ENCODE data around the gene IMPG2. TPM values are rescaled to one million over a fixed set of nuclear protein-coding genes. Genes with fewer than 3 reads are reported as not detected.

The IMPG2 gene
- total RNA-seq, 6 experiments from 2014 or later, result 0.05 to 0.12 (median 0.09) TPM

- intact Hi-C loops (cut with DNase I), result no loop called here
- ATAC-seq, result no peak
Measured at GRCh38 chr3:101184111-101184510, 136.3 kb downstream of the IMPG2 start.

GRCh38 chr3:101183151-101183550 is 137.2 kb downstream of the IMPG2 start:
- intact Hi-C loops (cut with DNase I), result no loop called here
- no peaks in the 10 kb centered on the region for H3K4me1 ChIP-seq
- H3K27ac ChIP-seq, result no peak overlapping the region
- ATAC-seq, result no peak
- TF ChIP-seq POLR2A (IDR thresholded peaks at IDR 0.05), result no peak
- TF ChIP-seq CTCF (IDR thresholded peaks at IDR 0.05), result no peak
- H3K36me3 ChIP-seq, result no peaks in the 10 kb centered on the region
- H3K9me3 ChIP-seq, result no peaks in the 10 kb centered on the region
- DNase-seq, result no peak
- no peaks in the 10 kb centered on the region for H3K27me3 ChIP-seq
- WGBS (ENCODE audit: insufficient coverage, low coverage, low lambda C conversion rate, missing lambda C conversion rate), result 69% methylated on average over 5 of the region's 5 CpGs
- H3K4me3 ChIP-seq, result no peak overlapping the region

More at GRCh38 chr3:101184111-101184510, 136.3 kb downstream of the IMPG2 start:
- H3K4me1 ChIP-seq, result no peaks in the 10 kb centered on the region
- H3K36me3 ChIP-seq, result no peaks in the 10 kb centered on the region
- no peak for TF ChIP-seq CTCF (IDR thresholded peaks at IDR 0.05)
- no peak for TF ChIP-seq POLR2A (IDR thresholded peaks at IDR 0.05)
- no peaks in the 10 kb centered on the region for H3K9me3 ChIP-seq
- H3K27me3 ChIP-seq, result no peaks in the 10 kb centered on the region
- DNase-seq, result no peak
- no peak overlapping the region for H3K27ac ChIP-seq
- no peak overlapping the region for H3K4me3 ChIP-seq

GRCh38 chr3:101182734-101183133 is 137.6 kb downstream of the IMPG2 start:
- H3K4me3 ChIP-seq, result no peak overlapping the region
- H3K27ac ChIP-seq, result no peak overlapping the region
- H3K4me1 ChIP-seq, result no peaks in the 10 kb centered on the region
- intact Hi-C loops (cut with DNase I), result no loop called here
- ATAC-seq (no peak), DNase-seq (no peak)
- H3K36me3 ChIP-seq, result no peaks in the 10 kb centered on the region
- TF ChIP-seq CTCF (IDR thresholded peaks at IDR 0.05) (no peak), POLR2A (IDR thresholded peaks at IDR 0.05) (no peak)
- WGBS (ENCODE audit: insufficient coverage, low coverage, low lambda C conversion rate, missing lambda C conversion rate), result 63% methylated on average over 1 of the region's 1 CpG
- H3K9me3 ChIP-seq, result no peaks in the 10 kb centered on the region
- H3K27me3 ChIP-seq, result no peaks in the 10 kb centered on the region

- ATAC-seq, result no peak
- intact Hi-C loops (cut with DNase I), result no loop called here
- no peak for TF ChIP-seq POLR2A (IDR thresholded peaks at IDR 0.05)
- no peak for TF ChIP-seq CTCF (IDR thresholded peaks at IDR 0.05)
Measured at GRCh38 chr3:101181801-101182200, 138.6 kb downstream of the IMPG2 start.

GRCh38 chr3:101179637-101180036 is 140.7 kb downstream of the IMPG2 start:
- H3K27me3 ChIP-seq, result no peaks in the 10 kb centered on the region
- TF ChIP-seq POLR2A (IDR thresholded peaks at IDR 0.05) (no peak), CTCF (IDR thresholded peaks at IDR 0.05) (no peak)
- H3K9me3 ChIP-seq, result no peaks in the 10 kb centered on the region
- no peak for ATAC-seq
- H3K4me1 ChIP-seq, result no peaks in the 10 kb centered on the region
- no peak overlapping the region for H3K4me3 ChIP-seq
- DNase-seq, result no peak
- no peak overlapping the region for H3K27ac ChIP-seq
- intact Hi-C loops (cut with DNase I), result no loop called here
- no peaks in the 10 kb centered on the region for H3K36me3 ChIP-seq
- WGBS (ENCODE audit: insufficient coverage, low coverage, low lambda C conversion rate, missing lambda C conversion rate), result 42% methylated on average over 3 of the region's 3 CpGs

More at GRCh38 chr3:101181801-101182200, 138.6 kb downstream of the IMPG2 start:
- no peaks in the 10 kb centered on the region for H3K27me3 ChIP-seq
- H3K4me1 ChIP-seq, result no peaks in the 10 kb centered on the region
- no peak overlapping the region for H3K4me3 ChIP-seq
- no peaks in the 10 kb centered on the region for H3K36me3 ChIP-seq
- H3K27ac ChIP-seq, result no peak overlapping the region
- no peak for DNase-seq
- H3K9me3 ChIP-seq, result no peaks in the 10 kb centered on the region

All from right lobe of liver (tissue), 6 donors.